ENCODE data around the gene CYFIP1. TPM values are rescaled to one million over a fixed set of nuclear protein-coding genes. Genes with fewer than 3 reads are reported as not detected.

Gene CYFIP1
- total and polyA plus RNA-seq, 3 experiments from 2014 or later: 4.8 to 27.3 (median 24.0) TPM

GRCh38 chr15:22877607-22878006 is 102.6 kb downstream of the CYFIP1 start:
- Histone ChIP-seq H3K4me3 (ENCODE audit: low read length) (no peak overlapping the region), H3K9me3 (ENCODE audit: low read length) (no peaks in the 10 kb centered on the region), H3K27ac (ENCODE audit: low read depth, low read length) (no peak overlapping the region), H3K4me1 (ENCODE audit: insufficient read depth, low read length) (no peaks in the 10 kb centered on the region), H3K27me3 (ENCODE audit: insufficient read depth, low read length, poor library complexity, severe bottlenecking) (no peaks in the 10 kb centered on the region), H3K36me3 (ENCODE audit: insufficient read depth, low read length) (no peaks in the 10 kb centered on the region)
- Mint-ChIP-seq H3K36me3 (peaks cover 1 to 17% (median 13%) of the 10 kb centered on the region in 3 donors), H3K27me3 (peaks cover 0 to 3% of the 10 kb centered on the region in 2 donors), H3K9me3 (no peaks in the 10 kb centered on the region), H3K27ac (no peak overlapping the region), H3K4me1 (no peaks in the 10 kb centered on the region), H3K4me3 (no peak overlapping the region)
- ChIA-PET POLR2A (no interaction called here), CTCF (interaction anchor here (0.6 kb wide), 1 partner anchor 61 kb away, joined by 3 read pairs; no protein-coding TSS in a partner anchor)
- no peak for DNase-seq

DNA sequence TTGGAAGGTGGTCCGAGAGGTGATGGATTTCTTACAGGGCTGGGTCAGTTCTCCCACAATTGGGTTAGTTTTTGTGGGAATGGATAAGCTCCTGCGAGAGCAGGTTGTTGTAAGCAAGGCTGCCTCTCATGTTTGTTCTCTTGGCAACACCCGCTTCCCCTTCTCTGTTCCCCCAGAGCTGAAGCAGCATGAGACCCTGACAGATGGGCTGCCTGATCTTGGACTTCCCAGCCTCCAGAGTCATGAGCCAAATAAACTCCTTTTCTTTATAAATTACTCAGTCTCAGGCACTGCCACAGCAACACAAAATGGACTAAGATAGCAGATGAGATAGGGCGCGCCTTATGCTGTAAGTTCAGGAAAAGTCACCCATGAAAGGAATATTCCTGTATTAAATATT is 103.1 kb downstream of the CYFIP1 start:
- no peaks in the 10 kb centered on the region for H3K4me1 ChIP-seq (ENCODE audit: insufficient read depth, low read length)
- H3K36me3 ChIP-seq (ENCODE audit: insufficient read depth, low read length): no peaks in the 10 kb centered on the region
- Mint-ChIP-seq H3K27ac (no peak overlapping the region), H3K36me3 (peaks cover 3 to 17% (median 13%) of the 10 kb centered on the region in 3 donors), H3K4me1 (no peaks in the 10 kb centered on the region), H3K9me3 (no peaks in the 10 kb centered on the region), H3K4me3 (no peak overlapping the region), H3K27me3 (peaks cover 0 to 3% of the 10 kb centered on the region in 2 donors)
- no peaks in the 10 kb centered on the region for H3K27me3 ChIP-seq (ENCODE audit: insufficient read depth, low read length, poor library complexity, severe bottlenecking)
- no peak overlapping the region for H3K27ac ChIP-seq (ENCODE audit: low read depth, low read length)
- ChIA-PET CTCF (interaction anchor here (0.6 kb wide), 1 partner anchor 61 kb away, joined by 3 read pairs; no protein-coding TSS in a partner anchor), POLR2A (no interaction called here)
- no peak for DNase-seq
- no peak overlapping the region for H3K4me3 ChIP-seq (ENCODE audit: low read length)
- no peaks in the 10 kb centered on the region for H3K9me3 ChIP-seq (ENCODE audit: low read length)

GRCh38 chr15:22874966-22875365 is 105.2 kb downstream of the CYFIP1 start:
- no peaks in the 10 kb centered on the region for H3K9me3 ChIP-seq (ENCODE audit: low read length)
- H3K4me1 Mint-ChIP-seq: no peaks in the 10 kb centered on the region
- no peak overlapping the region for H3K4me3 ChIP-seq (ENCODE audit: low read length)
- POLR2A ChIA-PET: no interaction called here
- CTCF ChIA-PET: no interaction called here
- H3K36me3 ChIP-seq (ENCODE audit: insufficient read depth, low read length): no peaks in the 10 kb centered on the region
- no peak for DNase-seq
- H3K36me3 Mint-ChIP-seq: peaks cover 3 to 14% (median 9%) of the 10 kb centered on the region in 3 donors
- H3K4me3 Mint-ChIP-seq: no peak overlapping the region
- no peak overlapping the region for H3K27ac ChIP-seq (ENCODE audit: low read depth, low read length)
- no peaks in the 10 kb centered on the region for H3K4me1 ChIP-seq (ENCODE audit: insufficient read depth, low read length)
- peaks cover 0 to 3% of the 10 kb centered on the region in 2 donors for H3K27me3 Mint-ChIP-seq
- peaks cover 0 to 2% (median 0%) of the 10 kb centered on the region in 5 donors for H3K9me3 Mint-ChIP-seq
- H3K27ac Mint-ChIP-seq: no peak overlapping the region
- no peaks in the 10 kb centered on the region for H3K27me3 ChIP-seq (ENCODE audit: insufficient read depth, low read length, poor library complexity, severe bottlenecking)

GRCh38 chr15:22874256-22874655 is 105.9 kb downstream of the CYFIP1 start:
- H3K4me1 ChIP-seq (ENCODE audit: insufficient read depth, low read length): no peaks in the 10 kb centered on the region
- Mint-ChIP-seq H3K27ac (no peak overlapping the region), H3K9me3 (peaks cover 0 to 2% (median 0%) of the 10 kb centered on the region in 5 donors), H3K36me3 (peaks cover 5 to 15% (median 14%) of the 10 kb centered on the region in 3 donors), H3K4me3 (no peak overlapping the region), H3K4me1 (no peaks in the 10 kb centered on the region), H3K27me3 (peaks cover 0 to 3% of the 10 kb centered on the region in 2 donors)
- H3K4me3 ChIP-seq (ENCODE audit: low read length): no peak overlapping the region
- POLR2A ChIA-PET: no interaction called here
- no peaks in the 10 kb centered on the region for H3K27me3 ChIP-seq (ENCODE audit: insufficient read depth, low read length, poor library complexity, severe bottlenecking)
- no peaks in the 10 kb centered on the region for H3K9me3 ChIP-seq (ENCODE audit: low read length)
- H3K27ac ChIP-seq (ENCODE audit: low read depth, low read length): no peak overlapping the region
- CTCF ChIA-PET: no interaction called here
- H3K36me3 ChIP-seq (ENCODE audit: insufficient read depth, low read length): no peaks in the 10 kb centered on the region
- DNase-seq: no peak

GRCh38 chr15:22873841-22874240 is 106.3 kb downstream of the CYFIP1 start:
- H3K36me3 Mint-ChIP-seq: peaks cover 6 to 20% (median 14%) of the 10 kb centered on the region in 3 donors
- DNase-seq: no peak
- H3K9me3 Mint-ChIP-seq: peaks cover 0 to 2% (median 0%) of the 10 kb centered on the region in 5 donors
- H3K4me3 Mint-ChIP-seq: no peak overlapping the region
- CTCF ChIA-PET: no interaction called here
- POLR2A ChIA-PET: no interaction called here
- Histone ChIP-seq H3K9me3 (ENCODE audit: low read length) (no peaks in the 10 kb centered on the region), H3K27ac (ENCODE audit: low read depth, low read length) (no peak overlapping the region), H3K4me3 (ENCODE audit: low read length) (no peak overlapping the region), H3K4me1 (ENCODE audit: insufficient read depth, low read length) (no peaks in the 10 kb centered on the region), H3K27me3 (ENCODE audit: insufficient read depth, low read length, poor library complexity, severe bottlenecking) (no peaks in the 10 kb centered on the region), H3K36me3 (ENCODE audit: insufficient read depth, low read length) (no peaks in the 10 kb centered on the region)
- peaks cover 0 to 3% of the 10 kb centered on the region in 2 donors for H3K27me3 Mint-ChIP-seq
- H3K4me1 Mint-ChIP-seq: no peaks in the 10 kb centered on the region
- no peak overlapping the region for H3K27ac Mint-ChIP-seq

GRCh38 chr15:22872936-22873701 is 107.0 kb downstream of the CYFIP1 start:
- Mint-ChIP-seq H3K27me3 (peaks cover 0 to 2% of the 10 kb centered on the region in 2 donors), H3K9me3 (peaks cover 0 to 2% (median 0%) of the 10 kb centered on the region in 5 donors), H3K27ac (peak overlapping the region in 1 of 8 donors; percentile 33), H3K4me3 (no peak overlapping the region), H3K36me3 (peaks cover 5 to 26% (median 9%) of the 10 kb centered on the region in 3 donors), H3K4me1 (no peaks in the 10 kb centered on the region)
- no peaks in the 10 kb centered on the region for H3K36me3 ChIP-seq (ENCODE audit: insufficient read depth, low read length)
- H3K9me3 ChIP-seq (ENCODE audit: low read length): no peaks in the 10 kb centered on the region
- H3K4me3 ChIP-seq (ENCODE audit: low read length): no peak overlapping the region
- ChIA-PET POLR2A (no interaction called here), CTCF (no interaction called here)
- no peak overlapping the region for H3K27ac ChIP-seq (ENCODE audit: low read depth, low read length)
- H3K4me1 ChIP-seq (ENCODE audit: insufficient read depth, low read length): no peaks in the 10 kb centered on the region
- DNase-seq: no peak
- no peaks in the 10 kb centered on the region for H3K27me3 ChIP-seq (ENCODE audit: insufficient read depth, low read length, poor library complexity, severe bottlenecking)

DNA sequence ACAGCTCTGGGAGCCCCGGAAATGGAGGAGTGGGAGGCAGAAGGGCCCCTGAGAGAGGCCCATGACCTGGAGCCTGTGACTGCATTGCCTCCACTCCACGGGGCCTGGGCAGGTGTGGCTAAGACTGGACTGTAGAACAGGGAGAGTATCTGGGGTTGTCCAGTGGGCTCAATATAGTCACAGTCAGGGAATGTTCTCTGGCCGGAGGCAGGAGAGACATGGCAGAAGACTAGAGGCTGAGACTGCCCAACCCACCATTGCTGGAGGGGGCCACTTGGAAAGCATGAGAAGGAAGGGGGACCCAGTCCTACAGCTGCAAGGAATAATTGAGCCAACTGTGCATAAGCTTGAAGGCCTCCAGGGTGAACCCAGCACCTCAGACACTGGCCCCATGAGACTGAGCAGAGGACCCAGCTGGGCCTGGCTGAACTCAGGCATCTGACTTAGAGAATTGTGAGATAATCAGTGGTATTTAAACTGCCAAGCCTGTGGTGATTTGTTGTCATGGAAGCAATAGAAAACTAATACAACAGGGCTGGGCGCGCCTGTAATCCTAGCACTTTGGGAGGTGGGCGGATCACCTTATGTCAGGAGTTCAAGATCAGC is 108.6 kb downstream of the CYFIP1 start:
- peak overlapping the region in 3 of 8 donors; percentile 29 to 49 (median 47) for H3K27ac Mint-ChIP-seq
- POLR2A ChIA-PET: no interaction called here

DNA sequence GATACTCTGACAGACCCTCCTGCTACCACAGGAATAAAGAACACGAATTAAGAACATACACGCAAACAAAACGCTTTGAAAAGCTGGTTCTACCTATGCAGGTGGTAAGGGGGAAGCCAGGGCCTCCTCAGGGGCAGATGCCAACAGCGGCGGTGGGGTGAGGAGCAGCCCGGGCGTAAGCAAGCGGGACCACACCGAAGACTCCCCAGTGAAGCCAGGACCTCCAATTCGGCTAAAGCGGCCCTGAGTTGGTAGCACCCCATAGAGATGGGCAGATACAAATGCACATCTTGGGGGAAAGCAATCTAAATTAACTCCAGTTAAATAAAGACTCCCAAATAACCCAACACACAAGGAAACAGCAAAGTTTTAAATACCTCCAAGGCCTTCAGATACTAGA is 109.3 kb downstream of the CYFIP1 start:
- H3K36me3 Mint-ChIP-seq: peaks cover 2 to 43% (median 14%) of the 10 kb centered on the region in 3 donors
- H3K9me3 Mint-ChIP-seq: peaks cover 0 to 2% (median 0%) of the 10 kb centered on the region in 5 donors
- Histone ChIP-seq H3K27me3 (ENCODE audit: insufficient read depth, low read length, poor library complexity, severe bottlenecking) (no peaks in the 10 kb centered on the region), H3K4me3 (ENCODE audit: low read length) (no peak overlapping the region), H3K36me3 (ENCODE audit: insufficient read depth, low read length) (peaks cover 17% of the 10 kb centered on the region), H3K27ac (ENCODE audit: low read depth, low read length) (no peak overlapping the region), H3K9me3 (ENCODE audit: low read length) (no peaks in the 10 kb centered on the region), H3K4me1 (ENCODE audit: insufficient read depth, low read length) (no peaks in the 10 kb centered on the region)
- no peaks in the 10 kb centered on the region for H3K27me3 Mint-ChIP-seq
- CTCF ChIA-PET: no interaction called here
- no peak overlapping the region for H3K4me3 Mint-ChIP-seq
- peaks cover 0 to 3% (median under 1%) of the 10 kb centered on the region in 3 donors for H3K4me1 Mint-ChIP-seq
- POLR2A ChIA-PET: no interaction called here
- no peak for DNase-seq
- peak overlapping the region in 3 of 8 donors; percentile 47 to 73 (median 49) for H3K27ac Mint-ChIP-seq

More for the DNA sequence above, 108.6 kb downstream of the CYFIP1 start:
- Mint-ChIP-seq H3K27me3 (no peaks in the 10 kb centered on the region), H3K36me3 (peaks cover 7 to 38% (median 8%) of the 10 kb centered on the region in 3 donors), H3K4me3 (no peak overlapping the region), H3K9me3 (peaks cover 0 to 2% (median 0%) of the 10 kb centered on the region in 5 donors), H3K4me1 (no peaks in the 10 kb centered on the region)
- no peaks in the 10 kb centered on the region for H3K4me1 ChIP-seq (ENCODE audit: insufficient read depth, low read length)
- CTCF ChIA-PET: no interaction called here
- no peak overlapping the region for H3K27ac ChIP-seq (ENCODE audit: low read depth, low read length)
- peaks cover 10% of the 10 kb centered on the region for H3K36me3 ChIP-seq (ENCODE audit: insufficient read depth, low read length)
- H3K27me3 ChIP-seq (ENCODE audit: insufficient read depth, low read length, poor library complexity, severe bottlenecking): no peaks in the 10 kb centered on the region
- no peak for DNase-seq
- H3K9me3 ChIP-seq (ENCODE audit: low read length): no peaks in the 10 kb centered on the region
- no peak overlapping the region for H3K4me3 ChIP-seq (ENCODE audit: low read length)
